Stimulated activated CD4-positive, alpha-beta T cell treated with anti-CD3 and anti-CD28 coated beads, Interleukin-4, amount 100 ng/mL, for 4 hours (primary cell): ENCODE data around the gene ZNF892.
"Not testable (repeated sequence)": the region's sequence is repeated elsewhere in the genome, so short reads cannot be mapped to it uniquely, and the experiment has no call there.

ENCODE experiments used
- DNase-seq, 2 experiments: peaks; one replicate each; pipeline ENCODE4 v3.0.0-alpha.2; 2020

The ZNF892 gene

GRCh38 chr2:95231723-95232122, 24.4 kb downstream of the ZNF892 start:
- peak in 1 of 2 experiments; percentile 8 for DNase-seq

GRCh38 chr2:95232232-95232631, 24.9 kb downstream of the ZNF892 start:
- DNase-seq: no peak

- DNase-seq: no peak
These were observed 27.0 kb downstream of the ZNF892 start for GRCh38 chr2:95234286-95234785.

GRCh38 chr2:95234816-95235215, 27.5 kb downstream of the ZNF892 start:
- no peak for DNase-seq

- DNase-seq: no peak
These were observed 30.8 kb downstream of the ZNF892 start for GRCh38 chr2:95238131-95238530.

GRCh38 chr2:95240091-95240490, 32.8 kb downstream of the ZNF892 start:
- DNase-seq: no peak

- DNase-seq: no peak
These were observed 33.2 kb downstream of the ZNF892 start for GRCh38 chr2:95240556-95240955.

GRCh38 chr2:95242084-95242483, 34.8 kb downstream of the ZNF892 start:
- not testable (repeated sequence) for DNase-seq
